Activated effector memory CD4-positive, alpha-beta T cell treated with Interleukin-2 at 50 U/mL for 16 hours (primary cell): ENCODE data around the gene MUC20.
"Not testable (repeated sequence)": the region's sequence is repeated elsewhere in the genome, so short reads cannot be mapped to it uniquely, and the experiment has no call there.

Experiments
- DNase-seq: peaks from one replicate; pipeline ENCODE4 v3.0.0-alpha.2; 2020

MUC20 gene, protein sequence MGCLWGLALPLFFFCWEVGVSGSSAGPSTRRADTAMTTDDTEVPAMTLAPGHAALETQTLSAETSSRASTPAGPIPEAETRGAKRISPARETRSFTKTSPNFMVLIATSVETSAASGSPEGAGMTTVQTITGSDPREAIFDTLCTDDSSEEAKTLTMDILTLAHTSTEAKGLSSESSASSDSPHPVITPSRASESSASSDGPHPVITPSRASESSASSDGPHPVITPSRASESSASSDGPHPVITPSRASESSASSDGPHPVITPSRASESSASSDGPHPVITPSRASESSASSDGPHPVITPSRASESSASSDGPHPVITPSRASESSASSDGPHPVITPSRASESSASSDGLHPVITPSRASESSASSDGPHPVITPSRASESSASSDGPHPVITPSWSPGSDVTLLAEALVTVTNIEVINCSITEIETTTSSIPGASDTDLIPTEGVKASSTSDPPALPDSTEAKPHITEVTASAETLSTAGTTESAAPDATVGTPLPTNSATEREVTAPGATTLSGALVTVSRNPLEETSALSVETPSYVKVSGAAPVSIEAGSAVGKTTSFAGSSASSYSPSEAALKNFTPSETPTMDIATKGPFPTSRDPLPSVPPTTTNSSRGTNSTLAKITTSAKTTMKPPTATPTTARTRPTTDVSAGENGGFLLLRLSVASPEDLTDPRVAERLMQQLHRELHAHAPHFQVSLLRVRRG

DNA sequence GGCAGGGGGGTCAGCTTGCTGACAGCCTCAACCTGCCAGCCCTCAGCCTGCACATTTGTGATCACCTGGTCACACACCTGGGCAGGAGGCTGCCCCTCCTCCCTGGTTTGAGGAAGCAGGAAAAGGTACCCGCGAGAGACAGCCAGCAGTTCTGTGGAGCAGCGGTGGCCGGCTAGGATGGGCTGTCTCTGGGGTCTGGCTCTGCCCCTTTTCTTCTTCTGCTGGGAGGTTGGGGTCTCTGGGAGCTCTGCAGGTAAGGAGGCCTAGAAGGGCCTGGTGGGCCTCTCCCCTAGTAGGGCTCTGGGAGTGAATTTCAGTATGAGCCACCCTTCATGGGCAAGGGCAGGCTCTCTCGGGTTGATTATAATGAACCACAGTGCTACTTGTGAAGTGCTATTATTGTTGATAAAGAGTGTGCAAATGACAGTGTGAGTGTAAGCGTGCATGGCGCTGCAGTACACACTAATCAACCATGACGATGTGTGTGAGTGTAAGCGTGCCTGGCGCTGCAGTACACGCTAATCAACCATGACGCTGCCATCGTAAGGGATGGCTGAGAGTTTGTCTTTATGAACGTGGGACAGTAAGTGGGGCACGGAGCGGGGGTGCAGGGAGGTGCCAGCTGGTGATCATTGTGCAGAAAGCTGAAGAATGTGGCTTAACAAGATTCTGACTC lies at the start of gene MUC20:
Gene MUC20, plus strand, starts transcription at position 148 of the 676 bp plus-strand sequence. Its CDS starts 30 bp downstream, at position 178.
- not testable (repeated sequence) for DNase-seq

DNA sequence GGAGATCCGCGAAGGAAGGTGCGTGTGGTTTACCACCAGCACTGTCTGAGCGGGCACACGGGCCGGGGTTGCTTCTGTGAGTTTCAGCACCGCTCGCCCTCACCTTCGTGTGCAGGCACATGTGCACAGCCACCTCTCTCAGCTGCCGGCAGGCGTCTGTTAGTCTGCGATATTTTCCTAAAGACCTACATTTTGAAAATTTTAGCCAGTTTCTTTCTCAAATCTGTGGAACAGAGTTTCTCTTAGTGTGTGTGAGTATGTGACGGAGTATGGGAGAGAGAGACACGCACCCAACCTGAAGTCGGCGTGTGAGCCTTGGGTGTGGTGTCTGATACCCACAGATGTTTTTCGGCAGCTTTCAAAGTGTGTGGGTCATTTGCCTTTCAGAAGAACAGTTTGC lies 49.5 kb upstream of the MUC20 start:
- not testable (repeated sequence) for DNase-seq

DNA sequence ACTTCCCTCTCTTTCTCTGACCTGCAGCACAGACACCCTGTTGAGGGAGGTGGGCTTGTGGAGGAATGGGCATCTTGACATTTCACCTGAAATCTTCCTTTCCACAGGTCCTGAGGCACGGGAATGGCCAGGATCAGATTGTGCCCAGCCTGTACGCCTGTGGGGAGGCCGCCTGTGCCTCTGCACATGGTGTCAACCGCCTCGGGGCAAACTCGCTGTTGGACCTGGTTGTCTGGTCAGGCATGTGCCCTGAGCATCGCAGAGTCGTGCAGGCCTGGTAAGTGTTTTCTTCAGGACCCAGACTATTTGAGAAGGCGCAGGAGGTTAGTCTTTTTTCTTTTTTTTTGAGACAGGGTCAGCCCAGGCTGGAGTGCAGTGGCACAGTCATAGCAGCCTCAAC lies 47.1 kb upstream of the MUC20 start:
- not testable (repeated sequence) for DNase-seq

DNA sequence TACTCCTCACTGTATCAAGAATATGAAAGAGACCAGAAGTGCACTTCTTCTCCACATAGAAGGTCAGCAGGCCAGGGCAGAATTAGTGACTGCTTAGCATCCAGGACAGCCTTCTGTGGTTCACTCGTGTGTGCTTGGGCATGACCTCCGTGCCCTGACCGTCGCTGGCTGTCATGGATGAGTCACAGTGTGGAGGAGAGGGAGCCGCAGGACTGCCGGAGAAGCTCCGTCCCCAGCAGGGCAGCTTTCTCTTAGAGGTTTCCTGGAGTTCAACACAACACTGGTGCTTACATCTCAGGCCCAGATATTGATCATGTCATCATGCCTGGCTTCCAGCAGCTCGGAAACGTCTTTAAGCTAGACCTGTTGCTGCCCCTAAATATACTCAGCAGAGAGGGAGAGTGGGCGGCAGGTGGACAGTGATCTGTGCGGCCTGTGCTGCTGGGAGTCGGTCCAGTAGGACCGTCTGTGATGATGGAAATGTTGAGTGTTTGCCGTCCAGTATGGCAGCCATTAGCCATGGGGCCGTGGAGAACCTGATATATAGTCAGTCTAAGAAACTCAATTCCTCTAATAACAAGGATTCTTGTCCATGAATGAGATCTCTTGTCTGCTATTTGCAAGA lies 42.3 kb upstream of the MUC20 start:
- DNase-seq = not testable (repeated sequence)

DNA sequence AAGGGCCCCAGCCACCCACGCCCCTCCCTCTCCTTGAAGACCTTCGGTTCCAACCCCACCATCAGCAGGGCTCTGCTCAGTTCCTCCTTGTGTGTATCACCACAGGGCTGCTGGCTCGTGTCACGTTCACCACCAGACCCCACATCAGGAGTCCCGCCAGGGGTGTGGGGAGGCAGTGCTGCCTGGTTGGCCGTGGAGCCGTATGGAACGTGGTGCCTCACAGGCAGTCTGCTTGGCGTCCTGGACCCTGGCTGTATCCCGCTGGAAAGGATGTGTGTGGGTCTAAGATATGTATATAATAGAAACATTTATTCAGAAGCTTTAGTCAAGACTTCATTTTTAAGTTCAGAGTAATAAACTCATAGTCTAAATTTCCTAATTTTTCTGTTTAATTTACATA lies 40.1 kb upstream of the MUC20 start:
- DNase-seq = not testable (repeated sequence)

DNA sequence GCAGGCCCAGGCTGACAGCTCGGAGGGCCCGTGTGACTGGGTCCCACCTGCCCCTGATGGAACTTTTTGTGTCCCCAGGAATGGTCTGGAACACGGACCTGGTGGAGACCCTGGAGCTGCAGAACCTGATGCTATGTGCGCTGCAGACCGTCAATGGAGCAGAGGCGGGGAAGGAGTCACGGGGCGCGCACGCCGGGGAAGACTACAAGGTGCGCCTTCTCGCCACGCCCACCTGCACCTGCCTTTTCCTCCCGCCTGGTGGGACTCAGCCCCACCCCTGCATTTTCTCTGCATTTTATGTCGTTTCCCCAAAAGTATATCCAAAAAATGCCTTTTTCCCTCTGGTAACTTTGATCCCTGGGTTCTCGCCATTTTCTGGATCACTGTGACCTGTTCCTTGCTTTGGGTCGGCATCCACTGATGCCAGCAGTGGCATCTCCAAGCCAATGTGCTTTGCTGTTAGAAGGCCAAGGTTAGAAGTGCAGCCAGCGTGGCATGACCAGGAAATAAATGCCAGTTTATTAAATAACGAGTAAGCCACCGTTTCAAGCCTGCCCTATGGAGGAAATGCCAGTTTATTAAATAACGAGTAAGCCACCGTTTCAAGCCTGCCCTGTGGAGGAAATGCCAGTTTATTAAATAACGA lies 39.2 kb upstream of the MUC20 start:
- not testable (repeated sequence) for DNase-seq

DNA sequence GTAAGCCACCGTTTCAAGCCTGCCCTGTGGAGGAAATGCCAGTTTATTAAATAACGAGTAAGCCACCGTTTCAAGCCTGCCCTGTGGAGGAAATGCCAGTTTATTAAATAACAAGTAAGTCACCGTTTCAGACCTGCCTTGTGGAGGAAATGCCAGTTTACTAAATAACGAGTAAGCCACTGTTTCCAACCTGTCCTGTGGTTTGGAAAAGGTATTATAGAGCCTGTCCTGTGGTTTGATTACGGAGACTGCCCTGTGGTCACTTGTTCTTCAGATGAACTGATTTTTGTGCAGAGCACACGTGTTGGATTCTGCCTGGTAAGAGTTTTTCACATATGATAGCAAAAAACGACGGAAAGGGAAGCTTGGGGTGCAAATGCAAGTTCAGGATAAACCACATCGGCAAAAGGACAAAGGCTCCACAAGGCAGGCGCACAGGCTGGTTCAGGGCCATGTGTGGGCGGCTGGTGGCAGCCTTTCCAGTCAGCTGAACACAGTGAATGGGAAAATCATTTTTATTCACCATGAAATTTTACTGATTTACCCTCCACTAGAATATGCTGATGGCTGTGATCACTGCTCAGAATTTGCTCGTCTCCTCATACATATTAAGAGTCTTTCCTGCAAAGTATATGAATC lies 38.6 kb upstream of the MUC20 start:
- not testable (repeated sequence) for DNase-seq

DNA sequence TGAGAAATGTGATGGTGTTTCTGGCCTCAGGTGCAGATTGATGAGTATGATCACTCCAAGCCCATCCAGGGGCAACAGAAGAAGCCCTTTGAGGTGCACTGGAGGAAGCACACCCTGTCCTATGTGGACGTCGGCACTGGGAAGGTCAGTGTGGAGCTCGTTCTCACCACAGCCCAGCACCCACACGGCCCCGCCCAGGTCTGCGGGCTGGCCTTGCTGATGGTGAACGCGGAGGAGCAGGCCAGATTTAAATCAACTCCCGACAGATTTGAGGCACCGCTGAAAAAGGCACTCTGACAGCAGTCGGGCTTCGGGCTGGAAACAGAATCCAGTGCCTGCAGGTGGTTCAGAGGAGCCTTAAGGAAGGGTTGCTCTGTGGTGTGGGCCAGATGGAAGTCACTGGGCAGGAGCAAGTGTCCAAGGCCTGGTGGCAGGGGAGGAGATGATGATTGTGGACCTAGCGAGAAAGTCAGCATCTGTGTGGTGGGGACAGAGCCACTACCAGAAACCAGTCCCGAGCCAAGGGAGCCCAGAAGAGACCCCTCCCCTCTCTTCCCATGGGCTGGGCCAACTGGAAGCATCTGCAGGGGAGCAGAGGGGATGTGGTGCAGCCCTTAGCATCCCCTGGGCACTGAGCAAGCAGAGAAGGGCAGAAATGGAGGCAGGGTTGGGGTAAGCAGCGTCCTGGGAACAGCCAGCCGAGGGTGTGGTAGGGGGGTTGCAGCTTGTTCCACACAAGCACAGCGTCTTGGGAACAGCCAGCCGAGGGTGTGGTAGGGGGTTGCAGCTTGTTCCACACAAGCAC lies 36.9 kb upstream of the MUC20 start:
- DNase-seq = not testable (repeated sequence)

DNA sequence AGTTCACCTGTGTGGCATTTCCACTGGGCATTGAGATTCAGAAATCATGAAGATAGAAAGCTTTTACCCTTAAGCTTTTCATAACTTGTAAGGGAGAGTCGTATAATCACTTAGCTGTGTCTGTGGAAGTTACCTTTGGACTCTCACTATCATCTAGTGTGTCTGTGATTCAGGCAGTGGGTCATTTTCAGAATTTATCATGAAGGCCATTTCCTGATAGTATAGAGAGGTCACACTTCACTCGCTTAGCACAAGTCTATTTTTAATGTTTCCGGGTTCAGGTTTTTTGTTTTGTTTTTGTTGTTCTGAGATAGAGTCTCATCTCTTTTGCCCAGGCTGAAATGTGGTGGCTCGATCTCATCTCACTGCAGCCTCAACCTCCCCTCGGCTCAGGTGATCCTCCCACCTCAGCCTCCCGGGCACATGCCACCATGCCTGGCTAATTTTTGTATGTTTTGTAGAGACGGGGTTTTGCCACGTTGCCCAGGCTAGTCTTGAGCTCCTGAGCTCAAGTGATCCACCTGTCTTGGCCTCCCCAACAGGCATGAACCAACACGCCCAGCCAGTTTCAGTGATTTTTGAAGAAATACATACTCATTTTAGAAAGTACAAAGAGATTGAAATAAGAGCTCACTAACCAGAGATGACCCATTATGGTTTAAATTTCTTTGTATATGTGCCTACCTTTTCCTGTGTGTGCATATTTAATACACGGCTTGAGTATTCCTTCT lies 36.1 kb upstream of the MUC20 start:
- not testable (repeated sequence) for DNase-seq

DNA sequence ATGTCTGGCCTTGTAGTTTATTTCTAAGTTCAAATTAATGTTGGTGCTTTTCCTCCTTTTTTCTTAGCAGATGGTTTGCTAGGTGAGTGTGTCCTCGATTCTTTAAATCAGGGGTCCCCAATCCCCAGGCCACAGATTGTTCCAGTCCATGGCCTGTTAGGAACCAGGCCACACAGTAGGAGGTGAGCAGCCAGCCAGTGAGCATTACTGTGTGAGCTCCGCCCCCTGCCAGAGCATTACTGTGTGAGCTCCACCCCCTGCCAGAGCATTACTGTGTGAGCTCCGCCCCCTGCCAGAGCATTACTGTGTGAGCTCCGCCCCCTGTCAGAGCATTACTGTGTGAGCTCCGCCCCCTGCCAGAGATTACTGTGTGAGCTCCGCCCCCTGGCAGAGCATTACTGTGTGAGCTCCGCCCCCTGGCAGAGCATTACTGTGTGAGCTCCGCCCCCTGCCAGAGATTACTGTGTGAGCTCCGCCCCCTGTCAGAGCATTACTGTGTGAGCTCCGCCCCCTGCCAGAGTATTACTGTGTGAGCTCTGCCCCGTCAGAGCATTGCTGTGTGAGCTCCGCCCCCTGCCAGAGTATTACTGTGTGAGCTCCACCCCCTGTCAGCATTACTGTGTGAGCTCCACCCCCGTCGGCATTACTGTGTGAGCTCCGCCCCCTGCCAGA lies 34.1 kb upstream of the MUC20 start:
- DNase-seq = not testable (repeated sequence)

DNA sequence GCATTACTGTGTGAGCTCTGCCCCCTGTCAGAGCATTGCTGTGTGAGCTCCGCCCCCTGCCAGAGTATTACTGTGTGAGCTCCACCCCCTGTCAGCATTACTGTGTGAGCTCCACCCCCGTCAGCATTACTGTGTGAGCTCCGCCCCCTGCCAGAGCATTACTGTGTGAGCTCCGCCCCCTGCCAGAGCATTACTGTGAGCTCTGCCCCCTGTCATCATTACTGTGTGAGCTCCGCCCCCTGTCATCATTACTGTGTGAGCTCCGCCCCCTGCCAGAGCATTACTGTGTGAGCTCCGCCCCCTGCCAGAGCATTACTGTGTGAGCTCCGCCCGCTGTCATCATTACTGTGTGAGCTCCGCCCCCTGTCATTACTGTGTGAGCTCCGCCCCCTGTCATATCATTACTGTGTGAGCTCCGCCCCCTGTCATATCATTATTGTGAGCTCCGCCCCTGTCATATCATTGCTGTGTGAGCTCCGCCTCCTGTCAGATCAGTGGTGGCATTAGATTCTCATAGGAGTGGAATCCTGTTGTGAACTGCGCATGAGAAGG lies 33.5 kb upstream of the MUC20 start:
- not testable (repeated sequence) for DNase-seq

DNA sequence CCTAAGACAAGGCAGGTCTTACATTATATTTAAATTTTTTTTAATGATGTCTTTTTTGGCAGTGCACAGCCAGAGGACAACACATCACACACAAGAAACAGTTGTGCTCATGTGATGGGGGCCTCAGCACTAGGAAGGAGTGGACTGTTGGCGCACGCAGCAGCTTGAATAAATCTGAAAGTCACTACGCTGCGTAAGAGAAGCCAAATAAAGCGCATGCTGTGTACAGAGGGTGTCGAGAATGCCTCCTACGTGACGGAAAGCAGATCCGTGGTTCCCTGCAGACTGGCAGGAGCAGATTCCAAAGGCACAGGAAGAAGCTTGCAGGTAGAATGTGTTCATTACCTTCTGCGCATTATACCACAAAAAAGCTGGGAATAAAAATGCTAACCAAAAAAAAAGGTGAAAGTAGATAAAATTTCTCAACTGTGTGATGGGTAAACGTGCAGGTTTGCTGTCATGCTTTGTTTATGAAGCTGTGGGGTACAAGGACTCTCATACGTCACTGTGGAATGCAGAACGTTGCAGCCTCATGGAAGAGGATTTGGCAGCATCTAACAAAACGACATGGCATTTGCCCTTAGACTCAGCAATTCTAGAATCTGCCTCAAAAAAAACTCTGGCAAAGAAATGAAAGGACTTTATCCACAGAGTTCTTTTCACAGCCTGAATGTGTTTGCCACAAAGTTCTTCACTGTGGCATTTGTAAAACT lies 32.2 kb upstream of the MUC20 start:
- not testable (repeated sequence) for DNase-seq

DNA sequence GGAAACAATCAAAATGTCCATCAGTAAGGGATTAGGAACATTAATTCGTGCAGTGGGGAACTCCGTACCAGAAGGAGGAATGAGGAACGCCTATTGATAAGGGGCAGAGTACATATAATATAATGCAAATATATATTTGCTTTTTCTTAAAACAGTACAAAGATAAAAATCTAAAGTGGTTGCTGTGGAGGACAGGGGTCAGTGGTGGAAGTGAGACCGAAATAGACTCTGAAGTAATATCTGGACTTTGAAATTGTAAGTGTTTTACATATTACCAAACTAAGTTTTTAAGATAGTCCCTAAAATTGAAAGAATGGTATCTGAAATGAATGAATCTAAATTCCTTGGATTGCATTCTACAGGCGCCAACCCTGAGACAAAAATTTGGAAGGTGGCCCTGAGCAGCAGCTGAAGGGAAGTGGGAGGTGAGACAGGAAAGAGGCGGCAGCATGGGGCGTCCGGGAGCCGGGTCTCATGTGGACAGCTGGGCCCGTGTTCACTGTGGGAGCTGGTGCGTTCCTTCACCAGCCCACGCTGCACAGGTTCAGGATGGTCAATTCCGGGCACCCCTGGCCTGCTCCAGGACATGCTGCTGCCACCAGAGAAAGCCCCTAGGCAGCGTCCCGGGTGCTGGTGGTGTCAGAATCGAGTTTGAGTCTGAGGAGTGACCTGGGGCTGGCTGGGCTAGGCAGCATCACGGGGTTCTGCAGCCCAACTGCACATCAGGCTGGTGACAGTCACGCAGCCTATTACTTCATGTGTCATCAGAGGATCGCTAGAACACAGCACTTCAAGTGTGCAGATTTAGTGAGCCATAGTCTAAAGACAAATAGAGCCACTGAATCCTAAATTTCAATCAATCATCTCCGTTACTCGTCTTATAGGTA lies 31.4 kb upstream of the MUC20 start:
- DNase-seq = not testable (repeated sequence)

DNA sequence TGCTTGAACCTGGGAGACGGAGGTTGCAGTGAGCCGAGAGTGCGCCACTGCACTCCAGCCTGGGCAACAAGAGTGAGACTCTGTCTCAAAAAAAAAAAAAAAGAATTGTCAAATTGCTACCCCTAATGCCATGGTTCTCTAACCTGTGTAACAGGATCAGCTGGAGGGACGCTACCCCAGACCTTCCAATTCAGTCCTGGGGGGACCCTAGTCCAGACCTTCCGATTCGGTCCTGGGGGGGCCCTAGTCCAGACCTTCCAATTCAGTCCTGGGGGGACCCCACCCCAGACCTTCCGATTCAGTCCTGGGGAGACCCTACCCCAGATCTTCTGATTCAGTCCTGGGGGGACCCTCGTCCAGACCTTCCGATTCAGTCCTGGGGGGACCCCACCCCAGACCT lies 29.8 kb upstream of the MUC20 start:
- no peak for DNase-seq

DNA sequence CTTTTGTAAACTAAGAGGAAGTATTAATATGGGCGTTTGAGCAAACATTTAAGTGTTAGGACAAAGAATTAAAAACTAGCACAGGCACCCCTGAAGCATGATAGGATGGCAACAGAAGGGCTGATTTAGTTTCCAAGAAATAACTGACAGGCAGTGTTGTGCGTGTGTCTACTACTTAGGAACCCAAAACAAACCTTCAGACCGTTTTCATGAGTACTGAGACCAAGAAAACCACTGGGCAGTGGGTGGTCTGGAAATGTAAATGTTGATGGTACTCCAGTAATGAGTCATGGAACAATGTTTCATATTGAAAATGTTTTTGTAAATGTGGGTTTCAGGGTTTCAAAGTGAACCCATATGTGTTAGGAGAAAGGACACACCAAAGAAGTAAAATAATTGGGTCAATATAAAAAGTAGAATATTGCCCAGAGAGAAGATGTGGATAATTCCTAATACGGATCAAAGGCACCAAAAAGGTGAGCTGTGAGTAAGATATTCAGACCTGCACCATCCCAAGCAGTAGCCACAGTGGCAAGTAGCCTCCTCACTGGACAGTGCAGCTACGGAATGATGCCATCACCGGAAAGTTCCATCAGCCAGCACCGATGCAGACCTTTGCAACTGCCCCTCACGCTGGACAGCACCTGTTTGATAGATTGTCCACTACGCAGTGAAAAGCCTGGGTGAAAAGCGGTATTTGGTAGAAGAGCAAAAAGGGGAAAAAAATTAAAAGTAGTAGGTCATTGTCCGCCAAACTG lies 29.0 kb upstream of the MUC20 start:
- not testable (repeated sequence) for DNase-seq

DNA sequence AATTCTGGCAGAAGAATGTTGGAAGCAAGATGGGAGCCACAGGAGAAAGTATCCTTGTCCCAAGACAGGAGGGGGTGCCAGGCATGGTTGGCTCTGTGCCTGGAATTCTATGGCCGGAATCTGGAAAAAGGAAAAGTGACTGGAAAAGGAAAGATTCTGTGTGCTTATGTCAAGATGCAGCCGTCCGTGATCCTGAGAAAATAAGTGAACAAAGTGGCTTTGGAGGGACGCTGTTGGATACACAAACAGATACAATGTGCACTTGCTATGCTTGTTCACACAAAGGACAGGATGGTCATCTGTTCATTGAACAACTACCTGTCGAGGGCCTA lies 28.5 kb upstream of the MUC20 start:
- no peak for DNase-seq

DNA sequence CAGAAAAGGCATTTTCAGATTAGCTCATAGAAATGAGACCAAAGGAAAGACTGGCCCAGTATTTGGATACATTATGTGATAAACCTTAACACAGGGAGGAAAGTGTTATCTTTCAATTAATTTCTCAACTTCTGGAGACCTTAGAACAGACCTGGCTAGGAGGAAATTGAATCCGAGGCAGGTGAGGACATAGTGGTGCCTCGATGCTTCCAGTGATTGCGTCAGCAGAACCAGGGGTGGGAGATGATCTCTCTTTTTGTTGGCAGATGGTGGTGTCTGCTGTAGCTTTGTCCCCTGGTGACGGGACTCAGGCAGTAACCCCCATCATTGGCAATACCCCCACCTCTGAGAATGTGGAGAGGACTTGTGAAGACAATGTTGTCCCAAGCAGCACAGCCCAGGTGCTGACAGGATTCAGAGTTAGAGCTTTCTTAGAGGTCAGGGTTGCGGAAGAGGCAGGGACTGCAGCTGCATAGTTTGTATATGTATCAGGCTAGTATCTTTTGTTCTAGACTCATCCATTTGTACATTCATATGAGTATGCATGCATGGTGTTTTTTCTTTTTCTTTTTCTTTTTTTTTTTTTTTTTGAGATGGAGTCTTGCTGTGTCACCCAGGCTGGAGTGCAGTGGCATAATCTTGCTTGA lies 27.9 kb upstream of the MUC20 start:
- DNase-seq = no peak
